ENCODE measurements around the gene LOXL3.
A peak's percentile ranks its signal among the peaks of the same experiment; 100 is the strongest.

LOXL3 gene

GRCh38 chr2:74593826-74594772 is 40.4 kb upstream of the LOXL3 start (continued):
- TF ChIP-seq BCL6B (tag by site-specific recombination; IDR thresholded peaks at IDR 0.05) (no peak), ZNF404 (tag by site-specific recombination; IDR thresholded peaks at IDR 0.05) (no peak), ZFP69B (tag by site-specific recombination; IDR thresholded peaks at IDR 0.05) (no peak), ZNF521 (tag by site-specific recombination; IDR thresholded peaks at IDR 0.05) (no peak), INSM2 (tag by site-specific recombination; IDR thresholded peaks at IDR 0.05) (no peak), ZNF121 (tag by site-specific recombination; IDR thresholded peaks at IDR 0.05) (no peak), ZNF600 (tag by site-specific recombination; IDR thresholded peaks at IDR 0.05) (no peak), GLIS1 (tag by site-specific recombination; IDR thresholded peaks at IDR 0.05) (no peak), AEBP2 (tag by site-specific recombination; IDR thresholded peaks at IDR 0.05; ENCODE audit: borderline replicate concordance) (no peak), PRDM6 (tag by site-specific recombination; IDR thresholded peaks at IDR 0.05) (no peak)

GRCh38 chr2:74588664-74589063 is 34.9 kb upstream of the LOXL3 start:
- POLR2A ChIA-PET = interaction anchor here (1.0 to 2.0 kb wide), 6 partner anchors 59 to 131 kb away, joined by 3 to 6 read pairs (median 4); partner anchors contain the start of genes AUP1, CCDC142, HTRA2 and MOGS
- Histone ChIP-seq H3K36me3 (ENCODE audit: control insufficient read depth in 2 of 2, insufficient read depth in 1 of 2, low read length in 2 of 2) (no peaks in the 10 kb centered on the region), H3K27ac (ENCODE audit: extremely low read depth, low read depth, low read length) (no peak overlapping the region), H3K4me3 (ENCODE audit: low read depth, low read length) (no peak overlapping the region), H3K9me3 (ENCODE audit: control insufficient read depth, insufficient read depth, low read depth, low read length) (no peaks in the 10 kb centered on the region), H3K4me1 (ENCODE audit: control insufficient read depth, insufficient read depth, low read length) (no peaks in the 10 kb centered on the region)
- TF ChIP-seq ZNF211 (tag by site-specific recombination; IDR thresholded peaks at IDR 0.05; ENCODE audit: low read depth) = no peak
- CTCF ChIA-PET = interaction anchor here (0.6 to 6.0 kb wide), 19 partner anchors 9 to 908 kb away, joined by 3 to 72 read pairs (median 4); partner anchors contain the start of genes CCDC142 and TTC31

GRCh38 chr2:74587664-74588277 is 34.0 kb upstream of the LOXL3 start:
- ChIA-PET CTCF (interaction anchor here (0.5 to 6.0 kb wide), 33 partner anchors 9 to 908 kb away, joined by 3 to 72 read pairs (median 4); partner anchors contain the start of genes CCDC142 and TTC31), POLR2A (interaction anchor here (0.5 to 2.0 kb wide), 7 partner anchors 34 to 326 kb away, joined by 3 to 7 read pairs (median 4); partner anchors contain the start of genes AUP1, CCDC142, HTRA2 and LOXL3)
- H3K4me3 ChIP-seq (ENCODE audit: low read depth, low read length) = no peak overlapping the region
- H3K4me1 ChIP-seq (ENCODE audit: control insufficient read depth, insufficient read depth, low read length) = no peaks in the 10 kb centered on the region
- no peaks in the 10 kb centered on the region for H3K9me3 ChIP-seq (ENCODE audit: control insufficient read depth, insufficient read depth, low read depth, low read length)
- H3K36me3 ChIP-seq (ENCODE audit: control insufficient read depth in 2 of 2, insufficient read depth in 1 of 2, low read length in 2 of 2) = no peaks in the 10 kb centered on the region
- H3K27ac ChIP-seq (ENCODE audit: extremely low read depth, low read depth, low read length) = no peak overlapping the region
- TF ChIP-seq ZNF830 (tag by site-specific recombination; IDR thresholded peaks at IDR 0.05; ENCODE audit: low read depth) (no peak), ZNF654 (tag by site-specific recombination; IDR thresholded peaks at IDR 0.05; ENCODE audit: low read depth) (peak; percentile 78), ZNF513 (tag by site-specific recombination; IDR thresholded peaks at IDR 0.05) (peak; percentile 9; the same call in 1 of the 2 replicates), ZBTB11 (tag by site-specific recombination; conservative IDR thresholded peaks at IDR 0.05; ENCODE audit: low read depth) (no peak), ZNF2 (tag by site-specific recombination; IDR thresholded peaks at IDR 0.05) (0 out of 2 replicates have a peak, but pooled peaks have one; percentile 53), KLF1 (tag by site-specific recombination; IDR thresholded peaks at IDR 0.05) (no peak)
